ENCODE measurements around the gene INTS12. TPM values are rescaled to one million over a fixed set of nuclear protein-coding genes. Genes with fewer than 3 reads are reported as not detected.

INTS12 gene
- total and polyA plus RNA-seq, 2 experiments from 2014 or later: 12.6 to 15.3 TPM

DNA sequence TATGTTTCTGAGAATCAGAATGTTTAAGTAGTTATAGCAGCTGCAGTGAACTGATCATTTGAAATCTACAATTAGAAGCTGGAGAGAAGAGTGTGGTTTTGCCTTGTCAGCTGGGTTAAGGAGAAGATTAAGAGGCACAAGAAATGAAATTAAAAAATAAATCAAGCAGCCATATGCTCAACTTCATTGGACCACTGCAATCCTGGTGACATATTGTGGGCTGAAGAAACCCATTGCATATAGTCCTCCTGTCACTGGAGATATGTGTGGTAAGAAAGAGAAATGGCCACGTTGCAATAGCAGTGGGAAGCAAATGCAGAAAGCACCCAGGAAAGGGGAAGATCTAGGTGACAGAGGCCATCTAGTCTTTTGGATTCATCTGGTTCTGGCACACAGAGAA lies 63.0 kb downstream of the INTS12 start (continued):
- TF ChIP-seq, protein P1, sequence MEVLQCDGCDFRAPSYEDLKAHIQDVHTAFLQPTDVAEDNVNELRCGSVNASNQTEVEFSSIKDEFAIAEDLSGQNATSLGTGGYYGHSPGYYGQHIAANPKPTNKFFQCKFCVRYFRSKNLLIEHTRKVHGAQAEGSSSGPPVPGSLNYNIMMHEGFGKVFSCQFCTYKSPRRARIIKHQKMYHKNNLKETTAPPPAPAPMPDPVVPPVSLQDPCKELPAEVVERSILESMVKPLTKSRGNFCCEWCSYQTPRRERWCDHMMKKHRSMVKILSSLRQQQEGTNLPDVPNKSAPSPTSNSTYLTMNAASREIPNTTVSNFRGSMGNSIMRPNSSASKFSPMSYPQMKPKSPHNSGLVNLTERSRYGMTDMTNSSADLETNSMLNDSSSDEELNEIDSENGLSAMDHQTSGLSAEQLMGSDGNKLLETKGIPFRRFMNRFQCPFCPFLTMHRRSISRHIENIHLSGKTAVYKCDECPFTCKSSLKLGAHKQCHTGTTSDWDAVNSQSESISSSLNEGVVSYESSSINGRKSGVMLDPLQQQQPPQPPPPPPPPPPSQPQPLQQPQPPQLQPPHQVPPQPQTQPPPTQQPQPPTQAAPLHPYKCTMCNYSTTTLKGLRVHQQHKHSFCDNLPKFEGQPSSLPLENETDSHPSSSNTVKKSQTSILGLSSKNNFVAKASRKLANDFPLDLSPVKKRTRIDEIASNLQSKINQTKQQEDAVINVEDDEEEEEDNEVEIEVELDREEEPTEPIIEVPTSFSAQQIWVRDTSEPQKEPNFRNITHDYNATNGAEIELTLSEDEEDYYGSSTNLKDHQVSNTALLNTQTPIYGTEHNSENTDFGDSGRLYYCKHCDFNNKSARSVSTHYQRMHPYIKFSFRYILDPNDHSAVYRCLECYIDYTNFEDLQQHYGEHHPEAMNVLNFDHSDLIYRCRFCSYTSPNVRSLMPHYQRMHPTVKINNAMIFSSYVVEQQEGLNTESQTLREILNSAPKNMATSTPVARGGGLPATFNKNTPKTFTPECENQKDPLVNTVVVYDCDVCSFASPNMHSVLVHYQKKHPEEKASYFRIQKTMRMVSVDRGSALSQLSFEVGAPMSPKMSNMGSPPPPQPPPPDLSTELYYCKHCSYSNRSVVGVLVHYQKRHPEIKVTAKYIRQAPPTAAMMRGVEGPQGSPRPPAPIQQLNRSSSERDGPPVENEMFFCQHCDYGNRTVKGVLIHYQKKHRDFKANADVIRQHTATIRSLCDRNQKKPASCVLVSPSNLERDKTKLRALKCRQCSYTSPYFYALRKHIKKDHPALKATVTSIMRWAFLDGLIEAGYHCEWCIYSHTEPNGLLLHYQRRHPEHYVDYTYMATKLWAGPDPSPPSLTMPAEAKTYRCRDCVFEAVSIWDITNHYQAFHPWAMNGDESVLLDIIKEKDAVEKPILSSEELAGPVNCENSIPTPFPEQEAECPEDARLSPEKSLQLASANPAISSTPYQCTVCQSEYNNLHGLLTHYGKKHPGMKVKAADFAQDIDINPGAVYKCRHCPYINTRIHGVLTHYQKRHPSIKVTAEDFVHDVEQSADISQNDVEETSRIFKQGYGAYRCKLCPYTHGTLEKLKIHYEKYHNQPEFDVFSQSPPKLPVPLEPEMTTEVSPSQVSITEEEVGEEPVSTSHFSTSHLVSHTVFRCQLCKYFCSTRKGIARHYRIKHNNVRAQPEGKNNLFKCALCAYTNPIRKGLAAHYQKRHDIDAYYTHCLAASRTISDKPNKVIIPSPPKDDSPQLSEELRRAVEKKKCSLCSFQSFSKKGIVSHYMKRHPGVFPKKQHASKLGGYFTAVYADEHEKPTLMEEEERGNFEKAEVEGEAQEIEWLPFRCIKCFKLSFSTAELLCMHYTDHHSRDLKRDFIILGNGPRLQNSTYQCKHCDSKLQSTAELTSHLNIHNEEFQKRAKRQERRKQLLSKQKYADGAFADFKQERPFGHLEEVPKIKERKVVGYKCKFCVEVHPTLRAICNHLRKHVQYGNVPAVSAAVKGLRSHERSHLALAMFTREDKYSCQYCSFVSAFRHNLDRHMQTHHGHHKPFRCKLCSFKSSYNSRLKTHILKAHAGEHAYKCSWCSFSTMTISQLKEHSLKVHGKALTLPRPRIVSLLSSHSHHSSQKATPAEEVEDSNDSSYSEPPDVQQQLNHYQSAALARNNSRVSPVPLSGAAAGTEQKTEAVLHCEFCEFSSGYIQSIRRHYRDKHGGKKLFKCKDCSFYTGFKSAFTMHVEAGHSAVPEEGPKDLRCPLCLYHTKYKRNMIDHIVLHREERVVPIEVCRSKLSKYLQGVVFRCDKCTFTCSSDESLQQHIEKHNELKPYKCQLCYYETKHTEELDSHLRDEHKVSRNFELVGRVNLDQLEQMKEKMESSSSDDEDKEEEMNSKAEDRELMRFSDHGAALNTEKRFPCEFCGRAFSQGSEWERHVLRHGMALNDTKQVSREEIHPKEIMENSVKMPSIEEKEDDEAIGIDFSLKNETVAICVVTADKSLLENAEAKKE (CRISPR knock-in tag; IDR thresholded peaks at IDR 0.05): no peak
- TF ChIP-seq, protein P2, sequence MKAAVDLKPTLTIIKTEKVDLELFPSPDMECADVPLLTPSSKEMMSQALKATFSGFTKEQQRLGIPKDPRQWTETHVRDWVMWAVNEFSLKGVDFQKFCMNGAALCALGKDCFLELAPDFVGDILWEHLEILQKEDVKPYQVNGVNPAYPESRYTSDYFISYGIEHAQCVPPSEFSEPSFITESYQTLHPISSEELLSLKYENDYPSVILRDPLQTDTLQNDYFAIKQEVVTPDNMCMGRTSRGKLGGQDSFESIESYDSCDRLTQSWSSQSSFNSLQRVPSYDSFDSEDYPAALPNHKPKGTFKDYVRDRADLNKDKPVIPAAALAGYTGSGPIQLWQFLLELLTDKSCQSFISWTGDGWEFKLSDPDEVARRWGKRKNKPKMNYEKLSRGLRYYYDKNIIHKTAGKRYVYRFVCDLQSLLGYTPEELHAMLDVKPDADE (IDR thresholded peaks at IDR 0.05): no peak
- no peak for TF ChIP-seq JUNB (IDR thresholded peaks at IDR 0.05; ENCODE audit: unreplicated experiment)
- TF ChIP-seq CREB1 (CRISPR knock-in tag; IDR thresholded peaks at IDR 0.05; ENCODE audit: low read depth): no peak

DNA sequence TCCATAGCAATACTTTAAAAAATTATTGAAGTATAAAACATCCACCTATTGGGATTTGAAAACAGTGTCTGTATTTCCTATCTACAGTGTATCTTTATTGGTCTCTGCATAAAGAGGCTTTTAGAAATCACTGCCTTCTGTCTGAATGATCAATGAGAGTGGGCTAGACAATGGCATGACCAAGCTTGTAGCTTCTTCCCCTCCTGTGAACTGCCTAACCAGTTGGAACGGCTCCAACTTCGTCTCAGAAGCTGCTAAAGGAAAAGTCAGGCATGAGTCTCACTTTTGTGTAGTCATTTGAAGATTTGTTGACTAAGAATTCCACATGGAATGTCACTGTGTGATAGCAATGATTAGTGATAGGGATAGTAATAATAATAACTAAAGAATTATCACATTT lies 64.2 kb downstream of the INTS12 start:
- Mint-ChIP-seq H3K4me3 (no peak overlapping the region), H3K4me1 (no peaks in the 10 kb centered on the region), H3K27ac (no peak overlapping the region; the same call in 1 of the 2 replicates), H3K36me3 (ENCODE audit: low read depth) (no peaks in the 10 kb centered on the region), H3K27me3 (ENCODE audit: insufficient read depth, low read depth, poor library complexity) (no peaks in the 10 kb centered on the region), H3K9me3 (no peaks in the 10 kb centered on the region; the same call in 2 of the 3 replicates)
- H3K36me3 ChIP-seq (ENCODE audit: insufficient read depth): no peaks in the 10 kb centered on the region
- DNase-seq (ENCODE audit: low spot score): no peak
- H3F3A ChIP-seq (replicated peaks; ENCODE audit: low read depth): no peaks in the 10 kb centered on the region
- no peaks in the 10 kb centered on the region for H3K4me1 ChIP-seq (ENCODE audit: insufficient read depth)
- H3K27me3 ChIP-seq (ENCODE audit: insufficient read depth): no peaks in the 10 kb centered on the region
- H3K79me2 ChIP-seq (replicated peaks; ENCODE audit: insufficient read depth): no peaks in the 10 kb centered on the region
- no peak overlapping the region for H2AFZ ChIP-seq
- no peak overlapping the region for H3K27ac ChIP-seq (ENCODE audit: low read depth)
- H3K4me3 ChIP-seq: no peak overlapping the region
- H3K4me2 ChIP-seq: no peak overlapping the region
- H4K20me1 ChIP-seq (replicated peaks; ENCODE audit: insufficient read depth): no peaks in the 10 kb centered on the region
- ATAC-seq: no peak
- no peaks in the 10 kb centered on the region; the same call in 1 of the 2 replicates for H3K9me2 ChIP-seq (ENCODE audit: insufficient read depth)
- TF ChIP-seq, protein P1 (CRISPR knock-in tag; IDR thresholded peaks at IDR 0.05): no peak
- TF ChIP-seq ZNF331 (CRISPR knock-in tag; IDR thresholded peaks at IDR 0.05; ENCODE audit: low read depth) (no peak), CREB1 (CRISPR knock-in tag; IDR thresholded peaks at IDR 0.05; ENCODE audit: low read depth) (no peak), NANOG (IDR thresholded peaks at IDR 0.05; ENCODE audit: borderline replicate concordance) (no peak), ZNF114 (CRISPR knock-in tag; IDR thresholded peaks at IDR 0.05) (no peak)
- TF ChIP-seq, protein P2 (IDR thresholded peaks at IDR 0.05): no peak

Data from GM23338 (cell line).